Hepatocyte (in vitro differentiated cells): ENCODE results near the gene RFPL2.
"Not testable (repeated sequence)": the region's sequence is repeated elsewhere in the genome, so short reads cannot be mapped to it uniquely, and the experiment has no call there.

Experiments used
- CTCF ChIP-seq: fragments of 200-600 bp; sonication (generic); IDR thresholded peaks from 2 replicates; pipeline ENCODE4 v1.5.1; 2016; ENCODE audit warnings: antibody characterized with exemption, mild to moderate bottlenecking; ENCODE audit not compliant: poor library complexity
- EZH2 ChIP-seq: fragments of 200-600 bp; sonication (generic); IDR thresholded peaks from 2 replicates; pipeline ENCODE4 v1.6.1; 2016; ENCODE audit warnings: antibody characterized with exemption, mild to moderate bottlenecking, borderline replicate concordance
- EZH2phosphoT487 ChIP-seq: fragments of 200-600 bp; sonication (generic); IDR thresholded peaks from one replicate; pipeline ENCODE4 v1.6.1; 2018; ENCODE audit warnings: antibody characterized with exemption, mild to moderate bottlenecking, low read depth, moderate library complexity; ENCODE audit not compliant: unreplicated experiment, severe bottlenecking

DNA sequence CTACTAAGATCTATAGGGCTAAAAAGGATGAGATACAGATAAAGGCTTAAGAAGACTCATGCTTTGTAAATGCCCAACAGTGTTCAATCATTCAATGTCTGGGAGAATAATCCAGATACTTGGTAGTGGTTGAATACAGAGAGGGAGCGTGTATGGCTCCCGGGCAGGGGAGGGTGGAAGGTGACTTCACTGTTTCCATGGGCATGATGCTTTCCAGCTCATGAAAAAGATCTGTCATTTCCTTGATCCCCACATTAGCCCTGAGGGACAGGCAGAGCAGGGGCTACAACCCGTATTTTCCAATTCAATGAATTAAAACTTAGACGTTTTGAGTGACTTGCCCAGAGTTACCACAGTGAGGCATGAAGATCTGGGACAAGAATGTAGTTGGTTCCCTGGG is 50.1 kb downstream of the RFPL2 start:
- TF ChIP-seq CTCF, EZH2, EZH2phosphoT487: not testable (repeated sequence)
